GM12878 (cell line): ENCODE results near the gene LAMA5. TPM values are rescaled to one million over a fixed set of nuclear protein-coding genes. Genes with fewer than 3 reads are reported as not detected.

Experiments
- ATAC-seq: fragments of 200-7000 bp; cut with Tn5 transposase; 3 replicates; pipeline ENCODE4 v1.9.1; 2020; ENCODE audit warnings: mild to moderate bottlenecking, moderate library complexity
- BruUV-seq: library from RNA; stranded (reverse); fragments of 400-500 nt; replicated peaks from 2 replicates; lab custom pipeline; 2021; lab: Mats Ljungman, UMichigan
- CTCF ChIA-PET: fragments of 300-600 bp; sonication (Branson Sonifier 250); formaldehyde crosslinking; extraction: SDS; loops from one replicate; lab custom pipeline; 2021; ENCODE audit warnings: inconsistent platforms; lab: Yijun Ruan, JAX
- POLR2A ChIA-PET: fragments of 350-600 bp; formaldehyde crosslinking; extraction: SDS; loops from one replicate; lab custom pipeline; 2021; ENCODE audit warnings: inconsistent platforms; lab: Charles Lee
- RAD21 ChIA-PET: fragments of 300-600 bp; sonication (Branson Sonifier 250); formaldehyde crosslinking; loops from one replicate; lab custom pipeline; 2023; ENCODE audit warnings: antibody characterized with exemption; ENCODE audit not compliant: unreplicated experiment; lab: Charles Lee
- SMC1A ChIA-PET: fragments of 300-600 bp; sonication (Branson Sonifier 250); formaldehyde crosslinking; loops from one replicate; lab custom pipeline; 2023; ENCODE audit not compliant: unreplicated experiment, uncharacterized antibody; lab: Charles Lee
- DNase-seq: peaks from one replicate; pipeline ENCODE4 v3.0.0-alpha.2; 2011; ENCODE audit warnings: low read depth, low spot score
- FAIRE-seq: peaks from 3 replicates; lab custom pipeline; 2011; peaks lifted over from hg19 to GRCh38; lab: Jason Lieb, UNC
- H2AFZ ChIP-seq: 2 replicates; pipeline ENCODE4 v1.6.0; 2011; ENCODE audit warnings: low read depth, low read length, control low read depth; ENCODE audit not compliant: control insufficient read depth
- H3K27ac ChIP-seq: 2 replicates; pipeline ENCODE4 v1.5.1; 2011; ENCODE audit warnings: control low read depth; ENCODE audit not compliant: control insufficient read depth, insufficient read depth
- H3K27me3 ChIP-seq, 2 experiments: replicated peaks in 1 of 2; 2 replicates each; pipeline versions ENCODE4 v1.6.0 to v1.6.1; 2011; ENCODE audit warnings: low read length in 1 of 2; ENCODE audit not compliant: control insufficient read depth in 2 of 2, insufficient read depth in 2 of 2
- H3K36me3 ChIP-seq, 2 experiments: 2 replicates each; pipeline ENCODE4 v1.5.1; 2011; ENCODE audit warnings: low read length in 1 of 2; ENCODE audit not compliant: control insufficient read depth in 2 of 2, insufficient read depth in 2 of 2
- H3K4me1 ChIP-seq: 2 replicates; pipeline ENCODE4 v1.6.1; 2011; ENCODE audit warnings: mild to moderate bottlenecking, low read length, moderate library complexity, mixed read lengths; ENCODE audit not compliant: control insufficient read depth, insufficient read depth
- H3K4me2 ChIP-seq: 2 replicates; pipeline ENCODE4 v1.6.0; 2011; ENCODE audit warnings: control low read depth; ENCODE audit not compliant: control insufficient read depth, insufficient read depth
- H3K4me3 ChIP-seq: fragments of 200-600 bp; sonication (generic); 2 replicates; pipeline ENCODE4 v1.5.1; 2016
- H3K79me2 ChIP-seq: 2 replicates; pipeline ENCODE4 v1.6.0; 2011; ENCODE audit warnings: low read length; ENCODE audit not compliant: control insufficient read depth, insufficient read depth
- H3K9ac ChIP-seq: 2 replicates; pipeline ENCODE4 v1.8.0; 2011; ENCODE audit warnings: low read length, control low read depth, mixed read lengths; ENCODE audit not compliant: control insufficient read depth, insufficient read depth
- H3K9me3 ChIP-seq: replicated peaks from 3 replicates; pipeline ENCODE4 v1.5.1; 2011; ENCODE audit warnings: mild to moderate bottlenecking, low read length; ENCODE audit not compliant: control insufficient read depth, insufficient read depth
- H4K20me1 ChIP-seq: 2 replicates; pipeline ENCODE4 v1.6.0; 2011; ENCODE audit not compliant: control insufficient read depth, insufficient read depth
- JUNB ChIP-seq: IDR thresholded peaks from 2 replicates; pipeline ENCODE4 v1.6.1; 2016; ENCODE audit warnings: antibody characterized with exemption, mild to moderate bottlenecking
- JUND ChIP-seq: IDR thresholded peaks from 2 replicates; pipeline ENCODE4 v1.6.1; 2012; ENCODE audit warnings: low read depth, mild to moderate bottlenecking, low read length, improper control_type of control experiment, moderate library complexity
- NR2C1 ChIP-seq: fragments of 450-650 bp; IDR thresholded peaks from 2 replicates; pipeline ENCODE4 v1.6.1; 2017; ENCODE audit warnings: antibody characterized with exemption, mild to moderate bottlenecking, moderate library complexity
- RCOR1 ChIP-seq: conservative IDR thresholded peaks from 2 replicates; pipeline ENCODE4 v1.6.1; 2012; ENCODE audit warnings: low read depth, low read length, improper control_type of control experiment
- RELA ChIP-seq: fragments of 450-650 bp; IDR thresholded peaks from 2 replicates; pipeline ENCODE4 v1.8.0; 2014; ENCODE audit warnings: borderline replicate concordance; ENCODE audit not compliant: partially characterized antibody
- REST ChIP-seq: IDR thresholded peaks from 2 replicates; pipeline ENCODE4 v1.6.1; 2012; ENCODE audit warnings: mild to moderate bottlenecking, low read depth, low read length
- SUPT20H ChIP-seq: IDR thresholded peaks from 2 replicates; pipeline ENCODE4 v1.6.1; 2011; ENCODE audit warnings: low read depth, mild to moderate bottlenecking, low read length, moderate library complexity, borderline replicate concordance; ENCODE audit not compliant: control insufficient read depth
- TAF1 ChIP-seq: IDR thresholded peaks from 2 replicates; pipeline ENCODE4 v1.6.1; 2011; ENCODE audit warnings: mild to moderate bottlenecking, low read depth, low read length, borderline replicate concordance
- ZNF622 ChIP-seq: fragments of 450-650 bp; IDR thresholded peaks from 2 replicates; pipeline ENCODE4 v1.6.1; 2017; ENCODE audit warnings: mild to moderate bottlenecking, inconsistent platforms
- WGBS: methylation state at CpG from one replicate; pipeline ENCODE4 v1.1.6; 2016; ENCODE audit warnings: low lambda C conversion rate; ENCODE audit not compliant: insufficient replicate concordance, insufficient coverage; ENCODE audit errors: missing lambda C conversion rate; 5-methylcytosine and 5-hydroxymethylcytosine counted together
- in situ Hi-C: fragments of 300-500 bp; cut with MboI; formaldehyde crosslinking; loops from 9 replicates; pipeline ENCODE4 v1.14.3; 2018; ENCODE audit warnings: mixed read lengths
- intact Hi-C: fragments of 100-400 bp; cut with micrococcal nuclease; formaldehyde crosslinking; loops from one replicate; pipeline ENCODE4 v1.14.2; 2022; ENCODE audit not compliant: unreplicated experiment
- polyA plus RNA-seq, 11 experiments: library from polyadenylated mRNA; depleted of rRNA in 4 of 11; unstranded in 6 of 11; stranded (reverse) in 5 of 11; fragments of >200 nt; fragmentation: Nextera tagmentation in 4 of 11; fragmentation: Illumina TruSeq in 1 of 11; extraction: Ambion mirVana in 4 of 11; extraction: Trizol in 1 of 11; gene quantifications; 1 replicate in 1 of 11; 2 replicates in 10 of 11; pipeline versions ENCODE4 v1.2.1 to v1.2.3, GENCODE V29; 2011 to 2016; ENCODE audit warnings: inconsistent platforms in 2 of 11, missing spikeins in 2 of 11, low read depth in 1 of 11
- total RNA-seq, 4 experiments: library from RNA; depleted of rRNA in 3 of 4; stranded (reverse); fragments of >200 nt in 3 of 4; fragmentation: Illumina TruSeq in 1 of 4; extraction: Trizol in 1 of 4; gene quantifications; 2 replicates each; pipeline versions ENCODE4 v1.2.1 to v1.2.3, GENCODE V29; 2013 to 2021
- TF ChIP-seq, protein P1 (sequence below): IDR thresholded peaks from 2 replicates; pipeline ENCODE4 v1.6.1; 2012; ENCODE audit warnings: low read depth, low read length, improper control_type of control experiment
- TF ChIP-seq, protein P2 (sequence below): fragments of 450-650 bp; IDR thresholded peaks from 2 replicates; pipeline ENCODE4 v1.6.1; 2017; ENCODE audit warnings: borderline replicate concordance

LAMA5 gene
- total and polyA plus RNA-seq, 10 of the 15 experiments (the other 5 are each of a cell fraction or from before 2014, with no cell fraction given): 0.09 to 3.1 (median 1.6) TPM; not detected in 3

- in situ Hi-C loops (no loop called here), intact Hi-C loops (no loop called here)
- Histone ChIP-seq H3K36me3 (no peaks in the 10 kb centered on the region), H3K27ac (no peak overlapping the region), H3K79me2 (no peaks in the 10 kb centered on the region), H4K20me1 (no peaks in the 10 kb centered on the region), H2AFZ (no peak overlapping the region), H3K27me3 (no peaks in the 10 kb centered on the region), H3K4me3 (no peak overlapping the region), H3K9me3 (no peaks in the 10 kb centered on the region), H3K4me2 (no peak overlapping the region), H3K4me1 (no peaks in the 10 kb centered on the region), H3K9ac (no peak overlapping the region)
- TF ChIP-seq, protein P1, sequence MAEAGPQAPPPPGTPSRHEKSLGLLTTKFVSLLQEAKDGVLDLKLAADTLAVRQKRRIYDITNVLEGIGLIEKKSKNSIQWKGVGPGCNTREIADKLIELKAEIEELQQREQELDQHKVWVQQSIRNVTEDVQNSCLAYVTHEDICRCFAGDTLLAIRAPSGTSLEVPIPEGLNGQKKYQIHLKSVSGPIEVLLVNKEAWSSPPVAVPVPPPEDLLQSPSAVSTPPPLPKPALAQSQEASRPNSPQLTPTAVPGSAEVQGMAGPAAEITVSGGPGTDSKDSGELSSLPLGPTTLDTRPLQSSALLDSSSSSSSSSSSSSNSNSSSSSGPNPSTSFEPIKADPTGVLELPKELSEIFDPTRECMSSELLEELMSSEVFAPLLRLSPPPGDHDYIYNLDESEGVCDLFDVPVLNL: no peak
- TF ChIP-seq, protein P2, sequence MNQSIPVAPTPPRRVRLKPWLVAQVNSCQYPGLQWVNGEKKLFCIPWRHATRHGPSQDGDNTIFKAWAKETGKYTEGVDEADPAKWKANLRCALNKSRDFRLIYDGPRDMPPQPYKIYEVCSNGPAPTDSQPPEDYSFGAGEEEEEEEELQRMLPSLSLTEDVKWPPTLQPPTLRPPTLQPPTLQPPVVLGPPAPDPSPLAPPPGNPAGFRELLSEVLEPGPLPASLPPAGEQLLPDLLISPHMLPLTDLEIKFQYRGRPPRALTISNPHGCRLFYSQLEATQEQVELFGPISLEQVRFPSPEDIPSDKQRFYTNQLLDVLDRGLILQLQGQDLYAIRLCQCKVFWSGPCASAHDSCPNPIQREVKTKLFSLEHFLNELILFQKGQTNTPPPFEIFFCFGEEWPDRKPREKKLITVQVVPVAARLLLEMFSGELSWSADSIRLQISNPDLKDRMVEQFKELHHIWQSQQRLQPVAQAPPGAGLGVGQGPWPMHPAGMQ: no peak
- TF ChIP-seq ZNF622: no peak
- TF ChIP-seq SUPT20H: no peak
- no peak for TF ChIP-seq NR2C1
- TF ChIP-seq TAF1: no peak
- no peak for TF ChIP-seq RELA
- TF ChIP-seq RCOR1: no peak
- TF ChIP-seq JUNB: no peak
- TF ChIP-seq JUND: no peak
- TF ChIP-seq REST: no peak
- ATAC-seq (no peak), DNase-seq (no peak), FAIRE-seq (no peak)
- POLR2A ChIA-PET: no interaction called here
- WGBS: 47% methylated on average over 21 of the region's 24 CpGs
- RAD21 ChIA-PET: no interaction called here
- no TSS peak for BruUV-seq
- CTCF ChIA-PET: no interaction called here
- SMC1A ChIA-PET: no interaction called here
Measured at GRCh38 chr20:62358171-62359042, 8.7 kb downstream of the LAMA5 start.
